Measurements from ENCODE around the gene GSTT4. TPM values are rescaled to one million over a fixed set of nuclear protein-coding genes. Genes with fewer than 3 reads are reported as not detected.
"Not testable (repeated sequence)": the region's sequence is repeated elsewhere in the genome, so short reads cannot be mapped to it uniquely, and the experiment has no call there.

Gene GSTT4
- total RNA-seq, 2 donors from 2014 or later = 0.80 TPM; not detected in 1

DNA sequence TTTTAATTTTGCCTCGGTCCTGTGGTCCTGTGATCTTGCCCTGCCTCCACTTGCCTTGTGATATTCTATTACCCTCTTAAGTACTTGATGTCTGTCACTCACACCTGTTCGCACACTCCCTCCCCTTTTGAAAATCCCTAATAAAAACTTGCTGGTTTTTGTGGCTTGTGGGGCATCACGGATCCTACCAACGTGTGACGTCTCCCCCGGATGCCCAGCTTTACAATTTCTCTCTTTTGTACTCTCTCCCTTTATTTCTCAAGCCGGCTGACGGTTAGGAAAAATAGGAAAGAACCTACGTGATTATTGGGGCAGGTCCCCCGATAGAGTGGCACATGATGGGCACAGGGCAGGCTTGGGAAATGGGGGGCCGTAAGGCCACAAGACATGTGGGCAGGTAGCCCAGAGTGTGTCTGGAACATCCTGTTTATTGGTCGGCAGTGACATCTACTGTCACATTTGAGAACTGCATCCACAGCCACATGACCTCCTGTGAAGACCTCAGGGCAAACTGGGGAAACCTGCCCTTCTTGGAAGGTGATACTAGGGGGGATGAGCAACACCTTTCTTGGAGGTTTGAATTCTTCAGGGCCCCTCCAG lies 48.9 kb downstream of the GSTT4 start:
- 17% methylated on average over 12 of the region's 12 CpGs for WGBS
- not testable (repeated sequence) for H3K27ac ChIP-seq; H3K9me3 ChIP-seq; H3K27me3 ChIP-seq (replicated peaks; ENCODE audit: insufficient read depth); H3K36me3 ChIP-seq; H3K4me1 ChIP-seq (replicated peaks); H3K4me3 ChIP-seq
- intact Hi-C loops (cut with DNase I) = loop anchor here (10.0 kb wide), 1 partner anchor 208 kb away; no protein-coding TSS in a partner anchor
- DNase-seq (ENCODE audit: low spot score) = peak; percentile 86
- peak; percentile 51 for TF ChIP-seq POLR2AphosphoS5 (IDR thresholded peaks at IDR 0.05)
- TF ChIP-seq, protein P1, sequence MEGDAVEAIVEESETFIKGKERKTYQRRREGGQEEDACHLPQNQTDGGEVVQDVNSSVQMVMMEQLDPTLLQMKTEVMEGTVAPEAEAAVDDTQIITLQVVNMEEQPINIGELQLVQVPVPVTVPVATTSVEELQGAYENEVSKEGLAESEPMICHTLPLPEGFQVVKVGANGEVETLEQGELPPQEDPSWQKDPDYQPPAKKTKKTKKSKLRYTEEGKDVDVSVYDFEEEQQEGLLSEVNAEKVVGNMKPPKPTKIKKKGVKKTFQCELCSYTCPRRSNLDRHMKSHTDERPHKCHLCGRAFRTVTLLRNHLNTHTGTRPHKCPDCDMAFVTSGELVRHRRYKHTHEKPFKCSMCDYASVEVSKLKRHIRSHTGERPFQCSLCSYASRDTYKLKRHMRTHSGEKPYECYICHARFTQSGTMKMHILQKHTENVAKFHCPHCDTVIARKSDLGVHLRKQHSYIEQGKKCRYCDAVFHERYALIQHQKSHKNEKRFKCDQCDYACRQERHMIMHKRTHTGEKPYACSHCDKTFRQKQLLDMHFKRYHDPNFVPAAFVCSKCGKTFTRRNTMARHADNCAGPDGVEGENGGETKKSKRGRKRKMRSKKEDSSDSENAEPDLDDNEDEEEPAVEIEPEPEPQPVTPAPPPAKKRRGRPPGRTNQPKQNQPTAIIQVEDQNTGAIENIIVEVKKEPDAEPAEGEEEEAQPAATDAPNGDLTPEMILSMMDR (IDR thresholded peaks at IDR 0.05) = peak; percentile 76 to 93 (median 86)

GRCh38 chr22:23955886-23956285 lies 49.4 kb downstream of the GSTT4 start:
- not testable (repeated sequence) for H3K4me3 ChIP-seq; DNase-seq (ENCODE audit: low spot score); H3K4me1 ChIP-seq (replicated peaks); H3K27me3 ChIP-seq (replicated peaks; ENCODE audit: insufficient read depth); H3K36me3 ChIP-seq; H3K27ac ChIP-seq; H3K9me3 ChIP-seq
- WGBS = 79% methylated on average over 7 of the region's 8 CpGs
- intact Hi-C loops (cut with DNase I) = loop anchor here (10.0 kb wide), 1 partner anchor 209 kb away; no protein-coding TSS in a partner anchor

GRCh38 chr22:23954991-23955305 lies 50.3 kb downstream of the GSTT4 start:
- H3K4me3 ChIP-seq; H3K9me3 ChIP-seq; DNase-seq (ENCODE audit: low spot score); H3K36me3 ChIP-seq; H3K4me1 ChIP-seq (replicated peaks); H3K27ac ChIP-seq; H3K27me3 ChIP-seq (replicated peaks; ENCODE audit: insufficient read depth): not testable (repeated sequence)
- intact Hi-C loops (cut with DNase I) = loop anchor here (10.0 kb wide), 1 partner anchor 210 kb away; no protein-coding TSS in a partner anchor
- WGBS = 67% methylated on average over 6 of the region's 6 CpGs

DNA sequence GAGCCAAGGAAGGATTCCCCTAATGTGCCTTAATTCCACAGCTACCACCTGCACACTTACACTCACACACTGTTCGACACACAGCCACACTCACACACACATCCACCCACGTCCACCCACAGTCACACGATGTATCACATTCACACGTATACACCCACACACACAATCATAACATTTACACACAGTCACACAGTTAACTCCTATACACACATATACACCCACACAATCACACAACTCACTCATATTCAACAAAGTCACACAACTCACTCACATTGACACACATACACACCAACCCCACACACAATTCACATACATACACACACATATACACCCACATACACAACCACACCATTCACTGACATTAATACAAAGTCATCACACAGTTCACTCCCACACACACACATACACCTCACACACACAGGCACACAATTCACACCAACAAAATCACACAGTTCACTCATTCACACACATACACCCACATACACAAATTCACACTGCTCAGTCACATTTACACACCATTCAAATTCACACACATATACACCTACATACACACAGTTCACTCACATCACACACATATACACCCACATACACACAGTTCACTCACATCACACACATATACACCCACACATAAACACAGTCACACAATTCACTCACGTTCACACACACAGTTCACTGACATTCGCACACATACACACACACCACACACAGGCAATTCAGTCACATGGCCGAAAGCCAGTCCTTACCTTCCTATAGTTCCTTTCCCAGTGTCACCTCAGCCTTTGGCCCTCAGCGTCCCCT lies 50.9 kb downstream of the GSTT4 start:
- intact Hi-C loops (cut with DNase I) = loop anchor here (10.0 kb wide), 1 partner anchor 210 kb away; no protein-coding TSS in a partner anchor
- DNase-seq (ENCODE audit: low spot score); H3K4me1 ChIP-seq (replicated peaks); H3K27me3 ChIP-seq (replicated peaks; ENCODE audit: insufficient read depth); H3K9me3 ChIP-seq; H3K4me3 ChIP-seq; H3K36me3 ChIP-seq; H3K27ac ChIP-seq: not testable (repeated sequence)
- WGBS = 83% methylated on average over 8 of the region's 8 CpGs

- H3K27me3 ChIP-seq (replicated peaks; ENCODE audit: insufficient read depth); H3K4me1 ChIP-seq (replicated peaks); DNase-seq (ENCODE audit: low spot score); H3K9me3 ChIP-seq; H3K4me3 ChIP-seq; H3K36me3 ChIP-seq; H3K27ac ChIP-seq: not testable (repeated sequence)
- intact Hi-C loops (cut with DNase I) = loop anchor here (10.0 kb wide), 1 partner anchor 211 kb away; no protein-coding TSS in a partner anchor
- WGBS = 67% methylated on average over 4 of the region's 4 CpGs
Measured at GRCh38 chr22:23953485-23953884, 51.8 kb downstream of the GSTT4 start.

- not testable (repeated sequence) for DNase-seq (ENCODE audit: low spot score); H3K27me3 ChIP-seq (replicated peaks; ENCODE audit: insufficient read depth); H3K4me1 ChIP-seq (replicated peaks); H3K9me3 ChIP-seq; H3K27ac ChIP-seq; H3K36me3 ChIP-seq; H3K4me3 ChIP-seq
- intact Hi-C loops (cut with DNase I) = loop anchor here (10.0 kb wide), 1 partner anchor 212 kb away; no protein-coding TSS in a partner anchor
- 65% methylated on average over 11 of the region's 11 CpGs for WGBS
Measured at GRCh38 chr22:23952794-23953405, 52.4 kb downstream of the GSTT4 start.

DNA sequence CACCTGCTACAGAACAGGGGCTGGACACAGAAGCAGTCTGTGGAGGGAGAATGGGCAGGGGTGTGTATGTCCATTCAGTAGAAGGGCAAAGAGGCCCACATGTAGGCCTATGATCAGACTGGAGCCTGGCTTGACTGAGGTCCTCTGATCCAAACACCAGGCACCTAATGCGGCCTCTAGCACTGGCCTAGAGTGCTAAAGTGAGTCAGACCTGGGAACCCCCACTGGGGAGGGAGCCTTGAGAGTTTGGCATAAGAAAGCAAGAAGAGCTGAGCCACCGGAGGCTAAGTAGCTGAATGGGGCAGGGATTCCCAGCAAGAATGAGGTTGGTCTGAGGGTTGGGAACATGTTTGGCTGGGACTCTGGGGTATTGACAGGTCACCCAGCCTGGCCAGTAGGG lies 53.9 kb downstream of the GSTT4 start:
- intact Hi-C loops (cut with DNase I) = loop anchor here (10.0 kb wide), 1 partner anchor 213 kb away; no protein-coding TSS in a partner anchor
- not testable (repeated sequence) for H3K4me1 ChIP-seq (replicated peaks); H3K36me3 ChIP-seq; H3K27me3 ChIP-seq (replicated peaks; ENCODE audit: insufficient read depth); H3K9me3 ChIP-seq; H3K4me3 ChIP-seq; DNase-seq (ENCODE audit: low spot score); H3K27ac ChIP-seq
- 85% methylated on average over 2 of the region's 2 CpGs for WGBS

- H3K4me1 ChIP-seq (replicated peaks); DNase-seq (ENCODE audit: low spot score); H3K27me3 ChIP-seq (replicated peaks; ENCODE audit: insufficient read depth); H3K4me3 ChIP-seq; H3K36me3 ChIP-seq; H3K9me3 ChIP-seq; H3K27ac ChIP-seq: not testable (repeated sequence)
- intact Hi-C loops (cut with DNase I) = loop anchor here (10.0 kb wide), 1 partner anchor 215 kb away; no protein-coding TSS in a partner anchor
- 84% methylated on average over 18 of the region's 18 CpGs for WGBS
Measured at GRCh38 chr22:23949764-23950163, 55.5 kb downstream of the GSTT4 start.

Other genes starting within 250 kb of the GSTT4 start
- not detected for gene C22orf15, start 242.5 kb downstream of the GSTT4 start, total RNA-seq
- 10 to 100 TPM; 17.3 to 59.3 TPM for gene CHCHD10, start 237.5 kb downstream of the GSTT4 start, total RNA-seq
- 10 to 100 TPM in 1 of 2 donors, 1 to 10 TPM in 1; 6.3 to 26.6 TPM for gene MMP11, start 232.6 kb downstream of the GSTT4 start, total RNA-seq
- gene SMARCB1, start 218.5 kb downstream of the GSTT4 start, total RNA-seq = 100 to 1,000 TPM in 1 of 2 donors, 10 to 100 TPM in 1; 77.2 to 136 TPM
- gene DERL3, start 166.4 kb downstream of the GSTT4 start, total RNA-seq = 1 to 10 TPM in 1 of 2 donors, not detected in 1; 6.9 TPM
- 10 to 100 TPM; 15.1 to 27.0 TPM for gene SLC2A11, start 147.6 kb downstream of the GSTT4 start, total RNA-seq
- 100 to 1,000 TPM; 501 to 587 TPM for gene MIF, start 111.1 kb downstream of the GSTT4 start, total RNA-seq
- gene GSTT2B, start 44.3 kb downstream of the GSTT4 start, total RNA-seq = 10 to 100 TPM in 1 of 2 donors, 1 to 10 TPM in 1; 3.9 to 16.2 TPM
- 1 to 10 TPM in 1 of 2 donors, not detected in 1; 2.2 TPM for gene DDTL, start 38.6 kb downstream of the GSTT4 start, total RNA-seq
- gene DDT, start 31.0 kb downstream of the GSTT4 start, total RNA-seq = 100 to 1,000 TPM; 131 to 285 TPM
- not detected for gene GSTT2, start 25.3 kb downstream of the GSTT4 start, total RNA-seq
- gene CABIN1, start 5.9 kb upstream of the GSTT4 start, total RNA-seq = 10 to 100 TPM; 41.1 to 85.8 TPM
- 1 to 10 TPM; 7.8 to 9.3 TPM for gene SUSD2, start 176.0 kb upstream of the GSTT4 start, total RNA-seq
- gene GGT5, start 239.6 kb upstream of the GSTT4 start, total RNA-seq = 10 to 100 TPM; 19.2 to 39.7 TPM